ENCODE measurements around the gene COL4A6. TPM values are rescaled to one million over a fixed set of nuclear protein-coding genes. Genes with fewer than 3 reads are reported as not detected.

The COL4A6 gene
- total RNA-seq, 1 donor from 2014 or later: 8.1 TPM

DNA sequence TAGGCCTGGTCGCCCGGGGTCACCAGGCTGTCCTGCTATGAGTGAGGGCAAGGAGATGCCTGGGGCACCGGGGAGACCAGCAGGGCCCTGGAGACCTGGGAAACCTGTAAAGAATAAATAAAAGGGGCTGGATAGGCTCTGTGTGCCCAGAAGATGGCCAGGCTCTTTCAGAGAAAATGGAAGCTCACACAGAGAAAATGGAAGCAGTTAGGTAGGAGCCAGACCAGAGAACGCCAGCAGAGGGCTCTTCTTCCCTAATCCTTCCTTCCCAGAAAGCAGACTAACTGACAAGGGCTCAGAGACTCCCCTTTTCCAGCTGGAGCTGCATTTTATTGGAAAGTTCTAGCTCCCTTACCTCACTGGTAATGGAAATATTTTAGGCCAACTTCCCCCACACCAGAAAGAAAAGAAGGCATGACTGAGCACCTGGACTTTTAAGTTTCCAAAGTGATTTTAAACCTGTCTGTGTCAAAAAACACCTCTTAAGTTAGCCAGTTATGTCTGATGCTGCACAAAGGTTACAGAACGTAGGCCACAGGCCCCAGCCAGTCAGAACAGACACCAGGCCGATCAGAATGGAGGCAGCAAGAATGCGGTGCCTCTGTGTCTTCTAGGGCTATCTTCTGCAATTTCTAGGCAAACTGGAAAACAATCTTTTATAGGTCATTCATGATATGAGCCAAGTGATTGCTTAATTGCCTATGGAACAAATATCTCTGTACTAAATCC is 272.7 kb downstream of the COL4A6 start:
- DNase-seq (ENCODE audit: extremely low read depth, low read depth, low spot score): no peak

DNA sequence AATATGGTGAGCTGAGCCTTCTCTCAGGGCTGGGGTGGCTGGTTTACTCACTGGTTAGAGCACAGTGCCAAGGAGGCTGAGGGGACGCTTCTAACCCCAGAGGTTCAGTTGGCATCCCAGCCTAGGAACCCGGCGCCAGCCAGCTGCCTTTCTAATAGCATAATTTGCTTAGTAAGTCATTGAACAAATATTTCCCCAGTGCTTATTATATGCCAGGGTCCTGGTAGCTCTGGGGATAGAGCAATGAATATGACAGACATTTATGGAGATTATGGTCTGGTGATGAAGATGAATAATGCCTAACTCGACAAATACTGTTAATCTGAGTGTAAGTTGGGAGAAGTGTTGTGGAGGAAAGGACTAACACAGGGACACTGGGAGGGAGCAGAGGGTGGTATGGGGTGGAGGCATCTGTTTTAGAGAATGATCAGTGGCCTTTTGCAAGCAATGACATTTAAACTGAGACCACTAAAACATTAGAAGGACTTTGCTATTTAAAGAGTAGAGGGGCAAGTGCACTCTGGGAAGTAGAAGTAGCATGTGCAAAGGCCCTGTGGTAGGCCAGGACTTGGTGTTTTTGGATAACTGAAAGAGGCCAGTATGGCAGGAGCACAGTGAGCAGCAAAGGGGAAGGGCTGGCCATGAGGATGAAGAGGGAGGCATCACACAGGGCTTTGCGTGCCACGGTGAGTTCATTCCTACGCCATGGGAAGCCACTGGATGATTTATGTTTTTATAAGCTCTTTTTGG is 274.7 kb downstream of the COL4A6 start:
- DNase-seq (ENCODE audit: extremely low read depth, low read depth, low spot score): no peak

DNA sequence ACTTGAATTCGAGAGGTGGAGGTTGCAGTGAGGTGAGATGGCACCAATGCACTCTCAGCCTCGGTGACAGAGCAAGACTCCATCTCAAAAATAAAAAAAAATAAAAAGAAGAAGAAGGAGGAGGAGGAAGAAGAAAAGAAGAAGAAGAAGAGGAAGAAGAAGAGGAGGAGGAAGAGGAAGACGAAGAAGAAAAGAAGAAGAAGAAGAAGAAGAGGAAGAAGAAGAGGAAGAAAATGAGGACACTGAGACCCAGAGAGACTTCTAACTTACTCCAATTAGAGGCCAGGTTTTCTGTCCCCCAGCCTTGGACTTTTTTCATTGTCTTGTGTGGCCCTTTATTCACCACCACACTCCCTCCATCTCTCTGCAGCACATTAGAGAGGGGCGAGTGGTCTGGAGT is 276.0 kb downstream of the COL4A6 start:
- no peak for DNase-seq (ENCODE audit: extremely low read depth, low read depth, low spot score)

DNA sequence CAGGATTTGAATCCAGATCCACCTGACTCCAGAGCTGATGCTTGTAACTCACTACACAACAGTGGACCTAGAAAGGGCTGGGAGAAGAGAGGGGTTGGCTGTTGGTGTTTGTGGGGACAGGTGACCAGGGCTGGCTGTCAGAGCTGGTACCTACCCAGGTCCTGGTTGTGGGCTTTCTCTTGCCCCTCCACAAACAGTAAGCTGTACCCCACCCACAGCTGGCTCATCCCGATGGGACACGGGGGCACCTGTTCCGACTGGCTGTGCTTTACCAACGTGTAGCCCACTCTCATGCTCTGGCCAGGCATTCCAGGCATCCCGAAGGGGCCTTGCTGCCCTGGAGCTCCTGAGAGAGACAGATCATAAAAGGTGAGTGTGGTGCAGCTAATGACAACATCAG is 277.9 kb downstream of the COL4A6 start:
- no peak for DNase-seq (ENCODE audit: extremely low read depth, low read depth, low spot score)

DNA sequence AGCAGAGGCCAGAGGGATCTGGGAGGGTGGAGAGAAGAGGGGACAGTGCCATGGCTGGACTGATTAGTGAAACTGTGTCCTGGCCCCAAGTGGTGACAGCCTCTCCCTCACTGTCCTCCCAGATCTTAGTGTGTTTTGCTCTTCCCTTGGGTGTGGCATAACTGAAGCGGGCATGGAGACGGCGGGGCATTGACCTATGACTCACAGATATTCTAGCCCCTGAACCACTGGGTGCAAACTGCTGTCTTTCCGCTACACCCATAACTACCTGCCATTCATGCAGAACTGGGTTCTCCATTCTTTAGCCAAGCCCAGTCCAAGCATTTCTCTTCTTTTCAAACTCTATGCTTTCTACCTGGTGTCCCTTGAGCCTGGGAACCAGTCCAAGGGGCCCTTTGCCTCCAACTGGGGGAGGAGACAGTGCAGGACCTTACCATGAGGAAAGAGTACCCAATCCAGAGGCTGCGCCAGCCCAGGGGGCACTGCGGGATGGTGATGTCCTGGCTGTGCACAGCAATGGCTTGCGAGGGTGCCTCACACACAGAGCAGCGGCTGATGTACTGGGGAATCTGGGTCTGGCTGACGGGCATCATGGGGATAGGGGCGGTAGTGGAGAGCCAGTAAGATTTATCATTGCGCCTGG is 279.1 kb downstream of the COL4A6 start:
- no peak for DNase-seq (ENCODE audit: extremely low read depth, low read depth, low spot score)

DNA sequence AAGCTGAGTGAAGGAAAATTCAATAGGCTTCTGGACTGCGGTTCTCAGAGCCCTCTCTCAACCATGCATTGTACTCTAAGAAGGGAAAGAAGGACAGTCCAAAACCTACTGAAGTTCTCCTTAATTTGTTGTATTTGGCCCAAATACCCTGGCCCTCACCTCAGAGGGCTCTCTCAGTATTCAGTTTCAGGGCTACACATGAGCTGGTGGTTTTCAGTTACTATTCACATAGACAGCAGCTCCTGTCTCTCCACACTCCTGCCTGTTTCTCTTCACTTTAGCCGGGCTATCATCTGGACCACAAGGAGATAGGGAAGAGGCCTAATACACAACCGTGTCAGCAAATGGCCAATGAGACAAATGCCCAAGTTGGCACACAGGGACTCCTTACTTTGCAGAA is 280.6 kb downstream of the COL4A6 start:
- DNase-seq (ENCODE audit: extremely low read depth, low read depth, low spot score): no peak

DNA sequence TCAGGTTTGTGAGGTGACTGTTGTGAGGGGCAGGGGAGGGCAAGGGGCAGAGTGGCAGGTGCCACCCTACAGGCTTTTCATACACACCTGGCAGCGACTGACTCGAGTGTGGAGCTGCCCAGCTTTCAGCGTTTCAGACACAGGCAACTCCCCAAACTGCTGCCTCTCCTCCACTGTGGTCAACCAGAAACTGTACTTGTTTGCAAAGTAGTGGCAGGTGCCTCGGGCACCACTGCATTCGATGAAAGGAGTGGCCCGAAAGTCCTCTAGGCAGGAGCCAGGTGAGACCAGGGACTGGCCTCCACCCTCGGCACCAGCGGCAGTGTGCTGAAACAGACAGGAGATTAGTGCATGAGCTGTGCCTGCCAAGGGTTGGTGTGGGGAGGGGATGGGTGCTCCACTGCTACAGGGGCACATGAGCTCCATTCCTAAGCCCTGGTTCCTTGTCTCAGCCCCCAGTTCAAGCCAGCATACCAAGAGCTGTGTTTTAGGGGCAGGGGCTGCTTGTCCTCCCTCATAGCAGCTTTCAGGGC is 281.2 kb downstream of the COL4A6 start:
- no peak for DNase-seq (ENCODE audit: extremely low read depth, low read depth, low spot score)

DNA sequence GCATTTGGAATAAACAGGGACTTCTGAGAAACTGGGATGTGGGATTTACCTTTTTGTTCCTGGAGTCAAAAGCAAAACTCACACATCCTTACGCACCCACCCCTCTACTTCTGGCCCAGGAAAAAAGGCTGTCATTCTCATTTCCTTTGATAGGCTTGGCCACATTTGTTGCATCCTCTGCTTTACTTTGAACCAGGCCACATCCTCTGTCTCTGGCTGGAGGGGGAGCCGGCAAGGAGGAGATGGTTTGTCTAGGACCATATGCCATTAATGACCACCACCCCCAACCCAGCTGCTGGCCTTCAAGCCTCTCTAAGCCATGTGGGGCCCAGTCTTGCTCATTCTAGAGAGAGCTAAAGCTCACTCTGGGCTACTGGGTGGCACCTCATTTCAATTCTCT is 282.1 kb downstream of the COL4A6 start:
- no peak for DNase-seq (ENCODE audit: extremely low read depth, low read depth, low spot score)

DNA sequence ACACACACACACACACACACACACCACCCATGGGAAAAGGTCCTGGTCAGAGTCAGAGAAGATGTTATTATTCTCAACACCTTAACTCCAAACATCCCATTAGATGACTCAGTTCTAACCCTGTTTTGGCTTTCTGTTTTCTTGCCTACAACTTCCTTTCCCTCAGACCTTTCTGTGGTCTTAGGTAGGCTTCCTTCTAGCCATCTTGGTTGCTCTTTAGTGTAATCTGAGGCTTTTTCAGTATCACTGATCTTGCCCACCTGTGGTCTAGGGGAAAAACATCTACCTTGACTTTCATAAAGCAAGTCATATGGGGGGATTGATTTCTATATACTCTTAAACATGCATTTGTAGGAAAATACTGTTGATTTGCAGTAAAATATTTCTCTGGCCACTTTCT is 289.7 kb downstream of the COL4A6 start:
- no peak for DNase-seq (ENCODE audit: extremely low read depth, low read depth, low spot score)

DNA sequence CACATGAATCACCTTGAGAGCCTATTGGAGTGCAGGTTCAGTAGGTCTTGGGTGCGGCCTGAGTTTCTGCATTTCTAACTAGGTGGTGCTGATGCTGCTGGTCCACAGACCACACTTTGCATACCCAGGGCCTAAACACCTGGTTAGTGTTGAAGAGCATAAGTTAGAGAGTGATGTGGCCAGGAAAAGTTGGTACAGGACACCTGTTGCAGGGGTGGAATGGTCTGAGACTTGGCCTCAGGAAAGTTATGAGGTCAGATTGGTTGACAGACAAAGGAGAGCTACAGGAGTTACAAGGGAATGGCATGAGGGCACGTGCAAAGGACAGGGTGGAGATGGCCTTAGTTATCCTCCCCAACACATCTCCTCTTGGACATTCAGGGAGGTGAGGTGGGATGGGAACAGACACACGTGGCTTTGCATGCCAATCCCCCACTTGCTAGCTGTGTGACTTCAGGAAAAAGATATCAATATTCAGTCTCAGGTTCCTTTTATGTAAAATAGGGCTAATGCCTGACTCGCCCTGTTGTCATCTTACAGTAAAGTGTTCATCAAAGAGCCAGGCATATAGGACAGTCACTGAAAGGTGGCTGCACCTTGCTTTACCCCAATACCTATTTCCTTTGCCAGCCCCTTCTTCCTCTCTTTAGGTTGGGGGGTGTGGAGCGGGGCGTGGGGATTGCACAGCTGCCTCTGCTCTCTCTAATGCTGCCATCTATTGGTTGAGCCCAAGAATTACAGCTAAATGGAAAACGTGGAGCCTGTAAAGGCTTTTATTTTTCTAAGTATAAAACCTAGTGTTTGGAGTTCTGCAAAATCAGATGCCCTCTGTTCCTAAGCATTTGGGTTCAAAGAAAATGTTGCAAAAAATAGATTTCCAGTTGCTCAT is 299.2 kb downstream of the COL4A6 start:
- no peak for DNase-seq (ENCODE audit: extremely low read depth, low read depth, low spot score)

DNA sequence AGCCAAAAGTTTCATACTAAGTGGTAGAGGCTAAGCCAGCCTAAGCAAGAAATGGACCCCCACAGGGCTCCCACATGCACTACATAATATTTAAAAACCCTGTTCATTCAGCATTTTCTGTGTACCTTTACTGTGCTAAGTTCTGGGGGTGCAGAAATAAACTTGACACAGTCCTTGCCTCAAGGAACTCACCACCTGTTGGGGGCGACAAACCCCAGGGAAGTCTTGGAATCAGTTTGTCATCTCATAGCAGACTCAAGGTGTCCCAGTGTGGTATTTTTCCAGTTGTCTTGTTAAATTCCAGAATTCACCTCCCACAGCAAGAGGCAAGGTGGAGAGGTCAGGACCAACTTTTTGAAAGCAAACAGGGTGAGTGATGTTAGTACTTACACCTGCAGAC is 303.5 kb downstream of the COL4A6 start:
- DNase-seq (ENCODE audit: extremely low read depth, low read depth, low spot score): no peak

DNA sequence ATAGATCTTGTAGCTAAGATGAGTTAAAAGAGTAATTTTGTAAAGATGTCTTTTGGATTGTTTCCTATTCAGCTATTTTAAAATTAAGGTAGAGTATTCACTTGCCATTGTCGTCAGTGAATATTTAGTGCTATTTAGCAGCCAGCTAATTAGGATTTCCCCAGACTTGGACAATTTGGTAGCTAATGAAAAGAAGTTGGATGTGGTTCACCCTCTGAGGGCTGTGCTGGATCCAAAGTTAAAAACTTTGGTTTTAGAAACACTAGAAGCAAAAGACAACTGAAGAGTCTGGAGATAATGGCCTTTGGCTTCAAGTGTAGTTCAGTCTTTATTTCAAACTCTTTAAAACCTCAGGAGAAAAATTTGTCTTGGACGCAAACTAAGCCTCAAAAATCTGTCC is 305.3 kb downstream of the COL4A6 start:
- DNase-seq (ENCODE audit: extremely low read depth, low read depth, low spot score): no peak

DNA sequence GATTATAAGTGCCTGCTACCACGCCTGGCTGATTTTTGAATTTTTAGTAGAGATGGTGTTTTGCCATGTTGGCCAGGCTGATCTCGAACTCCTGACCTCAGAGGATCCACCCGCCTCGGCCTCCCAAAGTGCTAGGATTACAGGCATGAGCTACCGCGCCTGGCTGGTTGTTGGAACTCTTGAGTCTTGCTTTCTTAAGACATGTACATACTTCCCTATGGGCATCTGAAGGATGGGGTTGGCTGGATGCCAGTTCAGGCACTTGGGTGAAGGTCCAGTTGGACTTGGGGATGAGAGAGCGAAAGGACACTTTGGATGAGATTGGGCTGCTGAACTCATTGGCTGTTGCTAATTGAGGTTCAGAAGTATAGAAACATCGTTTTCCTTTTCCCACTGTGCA is 306.2 kb downstream of the COL4A6 start:
- DNase-seq (ENCODE audit: extremely low read depth, low read depth, low spot score): no peak

DNA sequence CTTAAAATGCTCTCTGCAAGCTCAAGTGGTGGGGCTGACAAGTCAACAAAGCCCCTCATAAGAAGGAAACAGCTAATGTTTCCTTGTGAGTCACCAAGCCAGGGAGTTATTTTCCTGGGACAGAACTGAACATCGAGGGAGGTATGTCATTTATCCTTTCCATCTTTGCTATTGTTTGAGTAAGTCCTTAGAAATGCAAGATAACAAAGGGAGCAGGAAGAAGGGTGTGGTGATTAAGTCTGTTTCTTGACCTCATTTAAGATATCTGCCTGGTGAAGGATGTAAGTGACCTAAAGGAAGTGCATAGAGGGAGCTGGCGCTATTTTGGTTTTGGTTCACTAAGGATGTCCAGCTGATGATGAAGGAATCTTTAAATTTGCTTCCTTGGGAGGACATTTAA is 306.8 kb downstream of the COL4A6 start:
- DNase-seq (ENCODE audit: extremely low read depth, low read depth, low spot score): peak; percentile 77

DNA sequence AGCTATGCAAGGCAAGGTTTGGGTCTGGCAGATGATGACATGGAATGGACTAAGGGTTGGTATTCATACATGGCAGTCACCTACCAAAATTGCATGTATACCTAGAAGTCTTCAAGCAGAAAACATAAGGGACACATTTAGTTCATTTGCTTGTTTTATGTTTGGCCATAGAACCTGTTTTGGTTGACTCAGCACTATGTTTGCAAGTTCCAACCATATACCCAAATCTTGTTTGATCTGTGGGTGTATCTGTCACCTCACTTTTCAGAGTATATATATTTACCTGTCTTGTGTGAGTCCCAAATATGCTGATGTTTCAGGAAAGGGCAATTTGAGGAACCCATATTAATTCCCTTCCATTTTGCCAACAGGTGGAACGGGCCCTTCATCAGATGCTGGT is 307.3 kb downstream of the COL4A6 start:
- no peak for DNase-seq (ENCODE audit: extremely low read depth, low read depth, low spot score)

DNA sequence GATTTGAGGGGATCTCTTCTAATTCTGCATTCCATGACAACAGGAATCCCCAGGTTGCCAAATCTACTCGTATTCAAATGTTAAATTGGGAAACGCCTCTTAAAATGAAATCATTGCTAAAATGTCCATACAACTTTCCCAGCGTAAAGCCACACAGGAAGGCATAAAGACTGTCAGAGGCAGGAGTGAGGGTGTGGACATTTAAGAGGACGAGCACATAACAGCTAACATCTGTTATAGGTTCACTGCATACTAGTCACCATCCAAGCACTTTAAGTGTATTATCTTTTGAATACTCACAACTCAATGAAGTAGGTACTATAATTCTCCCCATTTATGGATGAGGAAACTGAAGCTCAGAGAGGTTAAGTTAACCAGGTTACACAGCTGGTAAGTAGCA is 311.1 kb downstream of the COL4A6 start:
- no peak for DNase-seq (ENCODE audit: extremely low read depth, low read depth, low spot score)

DNA sequence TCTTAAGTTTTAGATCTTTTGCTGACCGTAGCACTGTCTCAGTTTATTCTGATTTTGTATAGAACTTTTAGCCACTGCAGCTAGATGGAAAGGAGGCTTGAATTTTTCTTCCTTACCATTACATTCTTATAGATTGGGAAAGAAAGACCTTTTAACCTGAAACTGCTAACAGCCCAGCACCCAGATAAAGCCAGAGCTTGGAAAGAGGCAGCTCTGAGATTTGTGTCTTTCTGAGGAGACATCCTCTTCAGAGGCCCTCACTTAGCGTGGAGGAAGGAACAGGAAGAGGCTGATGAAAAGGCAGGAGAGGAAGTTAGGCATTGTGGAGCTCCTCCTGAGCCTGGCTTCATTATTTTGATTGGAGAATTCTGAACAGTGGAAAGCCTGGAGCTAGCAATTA is 311.6 kb downstream of the COL4A6 start:
- DNase-seq (ENCODE audit: extremely low read depth, low read depth, low spot score): no peak

DNA sequence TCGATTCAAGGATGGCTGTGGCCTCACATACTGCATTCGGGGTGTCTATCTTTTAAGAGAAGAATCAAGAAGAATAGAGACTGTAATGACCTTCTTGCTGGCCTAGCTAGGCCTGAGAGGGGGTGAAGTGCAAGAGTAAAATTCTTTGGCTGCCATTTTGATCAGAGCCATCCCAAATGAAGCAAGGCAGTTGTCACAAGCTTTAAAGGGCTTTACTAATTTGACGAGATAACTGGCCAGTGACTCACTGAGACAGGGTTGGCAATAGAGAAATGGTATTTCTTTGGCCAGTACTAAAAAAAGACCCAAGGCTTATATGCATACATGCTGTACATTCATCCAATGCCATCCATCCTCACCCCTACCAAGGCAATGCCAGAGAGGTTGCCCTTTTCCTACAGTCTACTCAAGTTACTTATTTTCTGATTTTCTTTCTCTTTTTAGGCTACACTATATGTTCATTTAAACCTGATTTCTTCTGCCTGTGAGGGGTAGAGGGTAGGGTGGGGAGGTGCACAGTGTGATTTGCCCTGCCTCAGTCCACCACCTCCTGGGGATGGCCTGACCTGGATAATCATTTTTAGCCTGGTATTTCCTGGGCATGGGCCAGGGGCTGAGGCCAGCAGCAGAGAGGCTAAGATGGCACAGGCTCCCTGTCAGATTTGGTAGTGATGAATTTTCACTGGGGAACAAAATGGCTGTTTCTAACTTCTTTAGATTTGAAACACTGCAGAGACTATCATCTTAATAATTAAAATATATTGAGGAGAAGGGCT is 314.4 kb downstream of the COL4A6 start:
- no peak for DNase-seq (ENCODE audit: extremely low read depth, low read depth, low spot score)

DNA sequence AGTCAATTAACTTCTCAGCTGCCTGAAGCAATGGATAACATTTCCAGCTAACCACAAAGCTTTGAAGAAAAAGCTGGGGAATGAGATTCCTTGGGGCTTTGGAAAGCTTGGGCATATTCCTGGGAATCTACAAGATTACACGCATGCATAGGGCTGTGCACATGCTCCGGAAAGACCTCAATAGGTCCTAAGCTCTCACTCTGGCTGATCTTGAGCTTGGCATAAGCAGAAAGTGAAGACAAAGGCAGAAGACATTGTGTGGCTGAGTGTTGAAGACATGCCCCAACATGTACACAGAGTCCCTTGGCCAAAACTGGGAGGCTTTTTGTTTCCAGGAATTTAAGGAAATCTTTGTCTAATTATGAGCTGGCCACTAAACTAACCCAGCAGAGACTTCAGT is 315.5 kb downstream of the COL4A6 start:
- no peak for DNase-seq (ENCODE audit: extremely low read depth, low read depth, low spot score)

DNA sequence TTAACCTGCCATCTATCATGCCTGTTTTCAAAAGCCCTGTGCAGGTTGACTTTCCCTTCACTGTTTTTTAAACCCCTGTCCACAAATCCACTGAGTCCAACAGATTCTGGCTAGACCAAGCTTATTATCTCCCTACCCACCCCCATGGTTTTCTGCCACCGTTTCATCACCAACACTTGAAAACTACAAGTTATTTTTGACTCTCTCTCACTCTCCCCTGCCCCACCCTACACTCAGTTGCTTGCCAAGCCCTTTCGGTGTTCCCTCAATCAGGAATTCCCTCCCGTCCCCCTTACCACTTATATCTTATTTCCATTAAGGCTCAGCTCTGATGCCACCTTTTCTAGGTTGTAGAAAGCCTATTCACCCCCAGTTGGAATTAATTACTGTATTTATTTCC is 316.9 kb downstream of the COL4A6 start:
- no peak for DNase-seq (ENCODE audit: extremely low read depth, low read depth, low spot score)
